Neural progenitor cell (in vitro differentiated cells): ENCODE measurements around the gene TRHDE.

ENCODE experiments used
- EZH2 ChIP-seq: fragments of 200-600 bp; sonication (generic); IDR thresholded peaks from 2 replicates; pipeline ENCODE4 v1.6.1; 2017; ENCODE audit warnings: antibody characterized with exemption, mild to moderate bottlenecking, moderate library complexity
- EZH2phosphoT487 ChIP-seq: fragments of 200-600 bp; sonication (generic); IDR thresholded peaks from 2 replicates; pipeline ENCODE4 v1.6.1; 2017; ENCODE audit warnings: antibody characterized with exemption
- TF ChIP-seq, protein P1 (sequence below): fragments of 200-600 bp; sonication (generic); IDR thresholded peaks from 2 replicates; pipeline ENCODE4 v1.5.1; 2017; ENCODE audit warnings: antibody characterized with exemption, mild to moderate bottlenecking

DNA sequence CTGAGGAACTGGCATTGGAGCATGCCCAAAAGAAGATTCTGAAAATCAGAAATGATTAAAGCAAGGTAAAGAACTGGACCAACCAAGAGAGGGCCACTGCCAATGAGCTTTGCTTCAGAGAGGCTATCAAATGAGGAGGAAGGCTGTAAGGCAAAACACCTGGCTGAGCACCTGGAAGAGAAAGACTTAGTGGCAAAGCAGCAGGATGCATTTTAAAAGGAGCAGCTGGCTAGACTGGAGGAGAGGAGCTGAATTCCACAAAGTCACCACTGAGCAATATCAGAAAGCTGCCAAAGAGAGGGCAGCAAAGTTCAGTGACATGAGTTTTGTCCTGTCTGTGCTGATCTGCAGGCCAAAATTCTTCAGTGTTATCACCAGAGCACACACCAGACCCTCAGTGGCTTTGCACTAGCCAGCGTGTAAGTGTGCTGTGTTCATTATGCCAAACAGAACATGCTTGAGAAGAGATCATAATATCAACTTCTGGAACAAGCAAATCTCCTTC is 338.7 kb downstream of the TRHDE start:
- TF ChIP-seq, protein P1, sequence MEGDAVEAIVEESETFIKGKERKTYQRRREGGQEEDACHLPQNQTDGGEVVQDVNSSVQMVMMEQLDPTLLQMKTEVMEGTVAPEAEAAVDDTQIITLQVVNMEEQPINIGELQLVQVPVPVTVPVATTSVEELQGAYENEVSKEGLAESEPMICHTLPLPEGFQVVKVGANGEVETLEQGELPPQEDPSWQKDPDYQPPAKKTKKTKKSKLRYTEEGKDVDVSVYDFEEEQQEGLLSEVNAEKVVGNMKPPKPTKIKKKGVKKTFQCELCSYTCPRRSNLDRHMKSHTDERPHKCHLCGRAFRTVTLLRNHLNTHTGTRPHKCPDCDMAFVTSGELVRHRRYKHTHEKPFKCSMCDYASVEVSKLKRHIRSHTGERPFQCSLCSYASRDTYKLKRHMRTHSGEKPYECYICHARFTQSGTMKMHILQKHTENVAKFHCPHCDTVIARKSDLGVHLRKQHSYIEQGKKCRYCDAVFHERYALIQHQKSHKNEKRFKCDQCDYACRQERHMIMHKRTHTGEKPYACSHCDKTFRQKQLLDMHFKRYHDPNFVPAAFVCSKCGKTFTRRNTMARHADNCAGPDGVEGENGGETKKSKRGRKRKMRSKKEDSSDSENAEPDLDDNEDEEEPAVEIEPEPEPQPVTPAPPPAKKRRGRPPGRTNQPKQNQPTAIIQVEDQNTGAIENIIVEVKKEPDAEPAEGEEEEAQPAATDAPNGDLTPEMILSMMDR: no peak
- TF ChIP-seq EZH2phosphoT487: no peak
- no peak for TF ChIP-seq EZH2
